Bronchial epithelial cell (primary cell): ENCODE results near the gene NTN3. TPM values are rescaled to one million over a fixed set of nuclear protein-coding genes. Genes with fewer than 3 reads are reported as not detected.

Experiments used
- DNase-seq: peaks from one replicate; pipeline ENCODE4 v3.0.0-alpha.2; 2010; ENCODE audit warnings: low read depth
- FAIRE-seq: peaks from 2 replicates; lab custom pipeline; 2011; peaks lifted over from hg19 to GRCh38; lab: Jason Lieb, UNC
- H3K27me3 ChIP-seq: 2 replicates; pipeline ENCODE4 v1.5.1; 2011; ENCODE audit warnings: low read length; ENCODE audit not compliant: control insufficient read depth, insufficient read depth
- H3K36me3 ChIP-seq: 2 replicates; pipeline ENCODE4 v1.5.1; 2011; ENCODE audit warnings: low read length; ENCODE audit not compliant: control insufficient read depth, insufficient read depth
- H3K4me3 ChIP-seq: 2 replicates; pipeline ENCODE4 v1.5.1; 2011; ENCODE audit warnings: mild to moderate bottlenecking, low read depth, low read length, control low read depth
- total RNA-seq: library from RNA; depleted of rRNA; stranded (reverse); fragments of >200 nt; gene quantifications from 2 replicates; pipeline ENCODE4 v1.2.1, GENCODE V29; 2014
- TF ChIP-seq, protein P1 (sequence below): IDR thresholded peaks from 2 replicates; pipeline ENCODE4 v1.5.1; 2011; ENCODE audit warnings: mild to moderate bottlenecking, moderate library complexity, low read length, control low read depth, inconsistent platforms; ENCODE audit not compliant: insufficient read depth, severe bottlenecking

Gene NTN3
- total RNA-seq, 1 donor from 2014 or later = not detected

DNA sequence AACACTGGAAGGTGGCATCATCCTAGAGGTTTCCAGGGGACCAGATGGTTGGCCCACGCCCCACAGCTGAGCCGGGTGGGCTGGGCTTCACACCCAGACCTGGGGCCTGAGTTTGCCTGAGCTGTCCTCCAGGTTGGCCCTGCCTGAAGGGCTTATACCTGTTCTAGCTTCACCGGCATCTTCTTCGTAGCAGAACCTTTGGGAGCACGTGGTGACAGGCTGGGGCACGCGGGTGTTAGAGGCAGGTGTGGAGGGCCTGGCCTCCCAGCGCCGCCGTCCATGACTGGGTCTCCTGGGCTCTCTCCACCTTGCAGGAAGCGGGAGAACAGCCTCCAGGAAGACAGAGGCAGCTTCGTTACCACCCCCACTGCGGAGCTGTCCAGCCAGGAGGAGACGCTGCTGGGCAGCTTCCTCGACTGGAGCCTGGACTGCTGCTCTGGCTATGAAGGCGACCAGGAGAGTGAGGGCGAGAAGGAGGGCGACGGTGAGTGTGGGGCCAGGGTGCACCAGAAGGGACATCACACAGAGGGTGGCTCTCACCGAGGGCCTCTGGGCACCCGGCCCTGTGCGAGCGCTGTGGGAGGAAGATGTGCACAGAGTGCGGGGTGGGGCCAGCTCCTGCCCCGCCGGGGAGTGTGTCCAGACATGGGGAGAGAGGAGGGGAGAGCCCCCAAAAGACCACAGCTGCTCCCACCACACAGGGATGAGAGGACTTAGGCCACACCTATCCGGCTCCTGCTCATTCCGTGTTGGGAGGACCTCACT lies 15.8 kb upstream of the NTN3 start:
- Histone ChIP-seq H3K36me3 (peaks cover 14% of the 10 kb centered on the region), H3K4me3 (no peak overlapping the region), H3K27me3 (no peaks in the 10 kb centered on the region)
- FAIRE-seq (no peak), DNase-seq (no peak)
- TF ChIP-seq, protein P1, sequence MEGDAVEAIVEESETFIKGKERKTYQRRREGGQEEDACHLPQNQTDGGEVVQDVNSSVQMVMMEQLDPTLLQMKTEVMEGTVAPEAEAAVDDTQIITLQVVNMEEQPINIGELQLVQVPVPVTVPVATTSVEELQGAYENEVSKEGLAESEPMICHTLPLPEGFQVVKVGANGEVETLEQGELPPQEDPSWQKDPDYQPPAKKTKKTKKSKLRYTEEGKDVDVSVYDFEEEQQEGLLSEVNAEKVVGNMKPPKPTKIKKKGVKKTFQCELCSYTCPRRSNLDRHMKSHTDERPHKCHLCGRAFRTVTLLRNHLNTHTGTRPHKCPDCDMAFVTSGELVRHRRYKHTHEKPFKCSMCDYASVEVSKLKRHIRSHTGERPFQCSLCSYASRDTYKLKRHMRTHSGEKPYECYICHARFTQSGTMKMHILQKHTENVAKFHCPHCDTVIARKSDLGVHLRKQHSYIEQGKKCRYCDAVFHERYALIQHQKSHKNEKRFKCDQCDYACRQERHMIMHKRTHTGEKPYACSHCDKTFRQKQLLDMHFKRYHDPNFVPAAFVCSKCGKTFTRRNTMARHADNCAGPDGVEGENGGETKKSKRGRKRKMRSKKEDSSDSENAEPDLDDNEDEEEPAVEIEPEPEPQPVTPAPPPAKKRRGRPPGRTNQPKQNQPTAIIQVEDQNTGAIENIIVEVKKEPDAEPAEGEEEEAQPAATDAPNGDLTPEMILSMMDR = no peak

DNA sequence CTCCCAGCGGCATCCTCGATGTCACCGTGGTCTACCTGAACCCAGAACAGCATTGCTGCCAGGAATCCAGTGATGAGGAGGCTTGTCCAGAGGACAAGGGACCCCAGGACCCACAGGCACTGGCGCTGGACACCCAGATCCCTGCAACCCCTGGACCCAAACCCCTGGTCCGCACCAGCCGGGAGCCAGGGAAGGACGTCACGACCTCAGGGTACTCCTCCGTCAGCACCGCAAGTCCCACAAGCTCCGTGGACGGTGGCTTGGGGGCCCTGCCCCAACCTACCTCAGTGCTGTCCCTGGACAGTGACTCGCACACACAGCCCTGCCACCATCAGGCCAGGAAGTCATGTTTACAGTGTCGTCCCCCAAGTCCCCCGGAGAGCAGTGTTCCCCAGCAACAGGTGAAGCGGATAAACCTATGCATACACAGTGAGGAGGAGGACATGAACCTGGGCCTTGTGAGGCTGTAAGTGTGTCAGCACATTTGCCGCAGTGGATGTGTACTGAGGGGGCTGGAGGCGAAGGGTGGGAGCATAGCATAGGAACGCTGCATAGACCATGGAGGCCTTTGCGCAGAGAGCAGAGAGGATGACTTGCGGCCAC lies 14.4 kb upstream of the NTN3 start:
- FAIRE-seq (no peak), DNase-seq (no peak)
- no peak overlapping the region for H3K4me3 ChIP-seq
- TF ChIP-seq, protein P1 = no peak
- H3K27me3 ChIP-seq = no peaks in the 10 kb centered on the region
- H3K36me3 ChIP-seq = peaks cover 11% of the 10 kb centered on the region

DNA sequence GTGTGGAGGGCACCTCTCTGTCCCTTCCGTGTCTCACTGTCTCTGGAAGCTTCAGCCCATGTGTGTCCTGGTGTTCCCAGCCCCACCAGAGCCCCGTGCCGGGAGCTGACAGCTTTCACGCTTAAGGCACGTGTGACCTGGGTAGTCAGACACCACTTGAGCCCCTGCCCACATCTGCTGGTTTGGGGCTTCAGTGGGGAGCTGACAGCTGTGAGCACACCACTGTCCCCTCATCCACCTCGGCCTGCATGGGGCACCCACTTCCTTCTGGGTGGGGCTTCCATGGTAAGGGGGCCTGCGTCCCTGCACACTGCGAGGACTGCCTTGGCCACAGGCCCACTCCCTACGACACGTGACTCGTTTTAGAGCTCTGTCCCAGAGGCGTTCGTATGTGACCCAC lies 13.8 kb upstream of the NTN3 start:
- DNase-seq (no peak), FAIRE-seq (no peak)
- Histone ChIP-seq H3K27me3 (no peaks in the 10 kb centered on the region), H3K36me3 (peaks cover 9% of the 10 kb centered on the region), H3K4me3 (no peak overlapping the region)
- TF ChIP-seq, protein P1 = no peak

DNA sequence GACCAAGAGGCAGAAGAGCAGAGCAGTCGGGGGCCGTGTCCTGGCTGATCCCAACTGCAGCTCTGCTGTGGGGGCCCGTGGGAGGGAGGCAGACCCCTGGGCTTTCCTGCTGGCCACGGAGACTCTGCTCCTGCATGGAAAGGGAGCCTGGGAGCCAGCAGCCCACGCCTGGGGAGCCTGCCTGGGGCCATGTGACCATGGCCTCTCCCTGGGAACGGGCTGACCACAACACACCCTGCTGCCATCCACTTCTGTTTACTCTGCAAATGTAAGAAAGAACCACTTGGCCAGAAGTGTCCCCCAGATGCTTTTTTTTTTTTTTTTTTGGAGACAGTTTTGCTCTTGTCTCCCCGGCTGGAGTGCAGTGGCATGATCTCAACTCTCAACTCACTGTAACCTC lies 13.2 kb upstream of the NTN3 start:
- Histone ChIP-seq H3K27me3 (no peaks in the 10 kb centered on the region), H3K4me3 (no peak overlapping the region), H3K36me3 (peaks cover 8% of the 10 kb centered on the region)
- no peak for DNase-seq
- TF ChIP-seq, protein P1 = no peak
- FAIRE-seq = no peak

DNA sequence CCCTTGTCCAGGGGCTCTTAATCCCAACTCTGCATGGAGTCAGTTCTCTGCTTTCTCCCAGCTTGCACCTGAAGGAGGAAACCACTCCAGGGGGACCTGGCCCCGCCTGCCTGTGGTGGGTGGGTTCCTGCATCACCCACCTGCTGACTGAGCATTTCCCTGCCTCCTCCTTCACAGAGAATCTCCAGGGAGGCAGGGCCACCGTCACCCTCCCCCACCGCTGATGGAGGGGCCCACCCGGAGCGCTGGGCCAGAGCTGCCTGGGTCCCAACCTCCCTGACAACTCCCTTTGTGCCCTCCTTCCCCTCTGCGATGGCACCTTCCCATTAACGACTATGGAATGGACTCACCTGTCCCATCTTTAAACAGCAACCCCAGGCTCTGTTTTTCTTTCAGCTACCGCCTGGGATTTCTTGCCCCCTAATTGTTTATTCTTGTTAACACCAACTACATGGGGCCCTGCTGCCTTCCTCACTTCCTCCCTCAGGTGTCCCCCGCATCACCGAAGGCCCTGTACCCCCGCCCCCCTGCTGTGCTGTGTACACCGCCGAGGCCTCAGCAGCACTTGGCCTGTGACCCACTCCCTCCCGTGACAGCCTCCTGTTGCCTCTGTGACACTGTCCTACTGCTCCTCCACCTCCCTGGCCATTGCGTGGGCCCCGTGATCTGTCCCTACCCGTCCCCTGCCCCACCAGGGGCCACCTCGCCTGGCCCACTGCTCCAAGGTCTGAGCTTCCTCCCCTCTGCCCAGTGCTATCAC lies 12.0 kb upstream of the NTN3 start:
- no peak for FAIRE-seq
- H3K36me3 ChIP-seq = peaks cover 7% of the 10 kb centered on the region

More for the DNA sequence above, 12.0 kb upstream of the NTN3 start:
- peak overlapping the region; percentile 48 for H3K4me3 ChIP-seq
- no peak for DNase-seq
- H3K27me3 ChIP-seq = no peaks in the 10 kb centered on the region
- TF ChIP-seq, protein P1 = no peak
